MCF 10A (cell line): Measurements from ENCODE around the gene FBRSL1. TPM values are rescaled to one million over a fixed set of nuclear protein-coding genes. Genes with fewer than 3 reads are reported as not detected.

Experiments
- BruUV-seq: library from RNA; stranded (reverse); fragments of 400-500 nt; replicated peaks from 2 replicates; lab custom pipeline; 2021; lab: Mats Ljungman, UMichigan
- CTCF ChIA-PET: fragments of 300-600 bp; sonication (Branson Sonifier 250); formaldehyde crosslinking; extraction: SDS; loops from one replicate; lab custom pipeline; 2021; ENCODE audit warnings: antibody characterized with exemption, inconsistent platforms; lab: Yijun Ruan, JAX
- POLR2A ChIA-PET: fragments of 300-600, 350-650 bp; sonication (Branson Sonifier 250); formaldehyde crosslinking; extraction: SDS; loops from one replicate; lab custom pipeline; 2020; ENCODE audit warnings: antibody characterized with exemption, inconsistent platforms; lab: Yijun Ruan, JAX
- DNase-seq: peaks from one replicate; pipeline ENCODE4 v3.0.0-alpha.2; 2018; ENCODE audit not compliant: unreplicated experiment
- H3K27ac Mint-ChIP-seq: one replicate; pipeline ENCODE4 v1.8.0; 2022; ENCODE audit warnings: mild to moderate bottlenecking, low read depth, mixed read lengths; ENCODE audit not compliant: unreplicated experiment
- H3K27me3 Mint-ChIP-seq: one replicate; pipeline ENCODE4 v1.8.0; 2022; ENCODE audit warnings: mixed read lengths; ENCODE audit not compliant: insufficient read depth, unreplicated experiment
- H3K36me3 Mint-ChIP-seq: one replicate; pipeline ENCODE4 v1.8.0; 2022; ENCODE audit warnings: mild to moderate bottlenecking, moderate library complexity, mixed read lengths; ENCODE audit not compliant: insufficient read depth, unreplicated experiment
- H3K4me1 Mint-ChIP-seq: one replicate; pipeline ENCODE4 v1.8.0; 2022; ENCODE audit warnings: mixed read lengths; ENCODE audit not compliant: insufficient read depth, unreplicated experiment
- H3K4me3 Mint-ChIP-seq: one replicate; pipeline ENCODE4 v1.8.0; 2022; ENCODE audit warnings: mild to moderate bottlenecking, moderate library complexity, mixed read lengths; ENCODE audit not compliant: unreplicated experiment
- H3K9me3 Mint-ChIP-seq: one replicate; pipeline ENCODE4 v1.8.0; 2022; ENCODE audit warnings: mixed read lengths; ENCODE audit not compliant: unreplicated experiment
- CTCF ChIP-seq: fragments of 200-600 bp; IDR thresholded peaks from one replicate; pipeline ENCODE4 v1.8.0; 2022; ENCODE audit warnings: antibody characterized with exemption, mild to moderate bottlenecking; ENCODE audit not compliant: unreplicated experiment
- intact Hi-C: fragments of 100-400 bp; cut with micrococcal nuclease; formaldehyde crosslinking; loops from 2 replicates; pipeline ENCODE4 v1.14.1; 2022
- total RNA-seq: library from RNA; stranded (reverse); gene quantifications from 2 replicates; pipeline ENCODE4 v1.2.3, GENCODE V29; 2022

The FBRSL1 gene
- total RNA-seq, 1 experiment from 2014 or later = 47.4 TPM

GRCh38 chr12:132489078-132489601 lies 811 bp upstream of the FBRSL1 start:
- H3K27me3 Mint-ChIP-seq = peaks cover 17% of the 10 kb centered on the region
- H3K4me3 Mint-ChIP-seq = no peak overlapping the region
- CTCF ChIA-PET = no interaction called here

GRCh38 chr12:132490422-132491137 lies 629 bp downstream of the FBRSL1 start:
- H3K4me1 Mint-ChIP-seq = peaks cover 8% of the 10 kb centered on the region
- no peaks in the 10 kb centered on the region for H3K36me3 Mint-ChIP-seq
- peaks cover 11% of the 10 kb centered on the region for H3K27me3 Mint-ChIP-seq
- BruUV-seq = no TSS peak
- DNase-seq = no peak
- TF ChIP-seq CTCF = no peak
- ChIA-PET POLR2A (no interaction called here), CTCF (no interaction called here)
- intact Hi-C loops = loop anchor here (2.0 kb wide), 1 partner anchor 34 kb away; no protein-coding TSS in a partner anchor
- H3K4me3 Mint-ChIP-seq = peak overlapping the region; percentile 71
- no peaks in the 10 kb centered on the region for H3K9me3 Mint-ChIP-seq
- H3K27ac Mint-ChIP-seq = peak overlapping the region; percentile 73

More at GRCh38 chr12:132489078-132489601, 811 bp upstream of the FBRSL1 start:
- intact Hi-C loops = no loop called here
- H3K27ac Mint-ChIP-seq = no peak overlapping the region
- no peaks in the 10 kb centered on the region for H3K36me3 Mint-ChIP-seq
- peaks cover 8% of the 10 kb centered on the region for H3K4me1 Mint-ChIP-seq
- POLR2A ChIA-PET = no interaction called here
- BruUV-seq = no TSS peak
- no peaks in the 10 kb centered on the region for H3K9me3 Mint-ChIP-seq
- no peak for DNase-seq
- TF ChIP-seq CTCF = no peak

GRCh38 chr12:132491138-132491663 lies 1.2 kb downstream of the FBRSL1 start:
- CTCF ChIA-PET = interaction anchor here (1.2 kb wide), 1 partner anchor 32 kb away, joined by 4 read pairs; no protein-coding TSS in a partner anchor
- intact Hi-C loops = loop anchor here (2.0 kb wide), 1 partner anchor 34 kb away; no protein-coding TSS in a partner anchor
- peak overlapping the region; percentile 73 for H3K27ac Mint-ChIP-seq

More at GRCh38 chr12:132491138-132491663, 1.2 kb downstream of the FBRSL1 start:
- no peaks in the 10 kb centered on the region for H3K9me3 Mint-ChIP-seq
- no peak for DNase-seq
- H3K27me3 Mint-ChIP-seq = peaks cover 5% of the 10 kb centered on the region
- H3K4me3 Mint-ChIP-seq = peak overlapping the region; percentile 71
- peaks cover 8% of the 10 kb centered on the region for H3K4me1 Mint-ChIP-seq
- H3K36me3 Mint-ChIP-seq = no peaks in the 10 kb centered on the region
- TF ChIP-seq CTCF = no peak
- POLR2A ChIA-PET = no interaction called here
- BruUV-seq = TSS peak; percentile 65
